Neutrophil (primary cell): ENCODE measurements around the gene CYB561D2.

Experiments used
- H3K27ac ChIP-seq: fragments of 200-600 bp; sonication (generic); 2 replicates; pipeline ENCODE4 v1.5.1; 2016; ENCODE audit warnings: mild to moderate bottlenecking, moderate library complexity
- H3K27me3 ChIP-seq: fragments of 200-600 bp; sonication (generic); 2 replicates; pipeline ENCODE4 v1.6.0; 2016; ENCODE audit warnings: mild to moderate bottlenecking
- H3K36me3 ChIP-seq: fragments of 200-600 bp; sonication (generic); 2 replicates; pipeline ENCODE4 v1.5.1; 2017
- H3K4me1 ChIP-seq, 2 experiments: fragments of 200-600 bp in 1 of 2; sonication (generic) in 1 of 2; 1 replicate in 1 of 2; 2 replicates in 1 of 2; pipeline versions ENCODE4 v1.5.1 to v1.6.1; 2013 to 2016; ENCODE audit warnings: low read depth in 1 of 2, low read length in 1 of 2, mild to moderate bottlenecking in 1 of 2, moderate library complexity in 1 of 2; ENCODE audit not compliant: control insufficient read depth in 1 of 2, insufficient read depth in 1 of 2
- H3K4me3 ChIP-seq, 2 experiments: fragments of 200-600 bp in 1 of 2; sonication (generic) in 1 of 2; 1 replicate in 1 of 2; 2 replicates in 1 of 2; pipeline ENCODE4 v1.5.1; 2013 to 2016; ENCODE audit warnings: low read depth in 1 of 2, low read length in 1 of 2, mild to moderate bottlenecking in 1 of 2, moderate library complexity in 1 of 2
- H3K9me3 ChIP-seq: fragments of 200-600 bp; sonication (generic); 2 replicates; pipeline ENCODE4 v1.5.1; 2016
- CTCF ChIP-seq: fragments of 200-600 bp; sonication (generic); IDR thresholded peaks from 2 replicates; pipeline ENCODE4 v1.5.1; 2016; ENCODE audit warnings: antibody characterized with exemption

Gene CYB561D2

GRCh38 chr3:50347187-50347813 is 3.4 kb upstream of the CYB561D2 start:
- H3K36me3 ChIP-seq = peaks cover 21% of the 10 kb centered on the region

GRCh38 chr3:50350213-50350526 is 492 bp upstream of the CYB561D2 start:
- Histone ChIP-seq H3K9me3 (no peaks in the 10 kb centered on the region), H3K4me3 (peak overlapping the region; percentile 84 to 85), H3K36me3 (peaks cover 46% of the 10 kb centered on the region), H3K4me1 (peaks cover 35 to 37% of the 10 kb centered on the region in 2 experiments), H3K27me3 (no peaks in the 10 kb centered on the region), H3K27ac (peak overlapping the region; percentile 94)
- no peak for TF ChIP-seq CTCF

More at GRCh38 chr3:50347187-50347813, 3.4 kb upstream of the CYB561D2 start:
- peaks cover 53 to 54% of the 10 kb centered on the region in 2 experiments for H3K4me1 ChIP-seq
- H3K27me3 ChIP-seq = no peaks in the 10 kb centered on the region
- TF ChIP-seq CTCF = peak; percentile 22
- no peak overlapping the region for H3K4me3 ChIP-seq
- peak overlapping the region; percentile 45 for H3K27ac ChIP-seq
- H3K9me3 ChIP-seq = no peaks in the 10 kb centered on the region

GRCh38 chr3:50351323-50351697 is 648 bp downstream of the CYB561D2 start:
- H3K27ac ChIP-seq = peak overlapping the region; percentile 94

GRCh38 chr3:50352781-50353180 is 2.1 kb downstream of the CYB561D2 start:
- H3K27ac ChIP-seq = peak overlapping the region; percentile 43
- peaks cover 47 to 51% of the 10 kb centered on the region in 2 experiments for H3K4me1 ChIP-seq
- TF ChIP-seq CTCF = no peak

More at GRCh38 chr3:50351323-50351697, 648 bp downstream of the CYB561D2 start:
- no peak for TF ChIP-seq CTCF
- Histone ChIP-seq H3K9me3 (no peaks in the 10 kb centered on the region), H3K27me3 (no peaks in the 10 kb centered on the region), H3K4me1 (peaks cover 33 to 36% of the 10 kb centered on the region in 2 experiments), H3K4me3 (peak overlapping the region; percentile 84 to 85), H3K36me3 (peaks cover 57% of the 10 kb centered on the region)

GRCh38 chr3:50353245-50354004 is 2.8 kb downstream of the CYB561D2 start:
- peaks cover 54 to 57% of the 10 kb centered on the region in 2 experiments for H3K4me1 ChIP-seq
- peak overlapping the region; percentile 43 for H3K27ac ChIP-seq
- no peaks in the 10 kb centered on the region for H3K27me3 ChIP-seq
- no peak overlapping the region for H3K4me3 ChIP-seq
- H3K36me3 ChIP-seq = peaks cover 67% of the 10 kb centered on the region
- TF ChIP-seq CTCF = no peak
- H3K9me3 ChIP-seq = no peaks in the 10 kb centered on the region

More at GRCh38 chr3:50352781-50353180, 2.1 kb downstream of the CYB561D2 start:
- Histone ChIP-seq H3K36me3 (peaks cover 66% of the 10 kb centered on the region), H3K4me3 (no peak overlapping the region), H3K9me3 (no peaks in the 10 kb centered on the region), H3K27me3 (no peaks in the 10 kb centered on the region)
